DMS79 (cell line): ENCODE results near the gene ATP13A1.
A peak's percentile ranks its signal among the peaks of the same experiment; 100 is the strongest.

Source experiments
- DNase-seq: peaks from one replicate; lab custom pipeline; 2025; lab: John Stamatoyannopoulos, UW

Gene ATP13A1

DNA sequence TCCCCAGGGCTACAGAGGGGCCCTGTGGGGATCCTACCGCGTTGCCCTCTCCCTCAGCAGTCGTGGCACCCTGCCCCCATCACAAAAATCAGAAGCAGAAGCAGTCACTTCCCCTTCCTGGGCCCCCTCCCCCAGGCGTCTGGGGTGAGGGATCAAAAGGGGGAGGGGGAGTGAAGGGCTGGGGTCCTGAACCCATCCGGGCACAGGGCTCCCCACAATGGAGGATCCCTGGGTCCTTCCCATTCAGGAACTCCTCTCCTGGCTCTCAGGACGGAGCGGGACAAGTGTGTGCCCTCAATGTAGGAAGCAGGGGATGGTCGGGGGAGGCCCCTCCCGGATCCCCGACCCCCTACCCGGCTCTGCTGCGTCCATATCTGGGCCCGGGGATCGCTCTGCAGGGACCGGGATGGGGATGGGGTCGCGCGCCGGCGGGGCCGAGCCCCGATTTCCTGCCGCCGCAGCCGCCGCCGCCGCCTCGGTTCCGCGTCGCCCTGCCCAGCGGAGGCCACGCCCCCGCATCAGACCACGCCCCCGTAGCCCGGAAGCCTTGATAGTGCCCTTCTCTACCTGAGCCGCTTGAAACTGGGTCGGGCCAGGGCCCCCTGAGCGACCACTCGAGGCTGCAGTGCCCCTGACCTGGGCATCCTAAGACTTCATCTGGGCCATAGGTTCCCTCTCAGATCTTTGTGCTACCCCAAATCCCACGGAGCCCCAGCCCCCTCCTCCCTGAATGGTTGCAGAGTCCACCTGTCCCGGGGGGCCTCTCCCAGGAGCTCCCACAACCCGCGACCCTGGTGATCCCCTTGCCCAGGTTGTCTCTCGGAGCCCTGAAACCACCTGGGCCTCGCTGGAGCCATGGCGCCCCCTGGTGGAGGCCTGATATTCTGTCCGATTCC lies 20.1 kb downstream of the ATP13A1 start, which contains the start of gene GMIP:
TSS of gene GMIP (minus strand) at position 500 of the 896 bp plus-strand sequence. CDS start at position 372, 128 bp downstream.
- peak; percentile 81 for DNase-seq

DNA sequence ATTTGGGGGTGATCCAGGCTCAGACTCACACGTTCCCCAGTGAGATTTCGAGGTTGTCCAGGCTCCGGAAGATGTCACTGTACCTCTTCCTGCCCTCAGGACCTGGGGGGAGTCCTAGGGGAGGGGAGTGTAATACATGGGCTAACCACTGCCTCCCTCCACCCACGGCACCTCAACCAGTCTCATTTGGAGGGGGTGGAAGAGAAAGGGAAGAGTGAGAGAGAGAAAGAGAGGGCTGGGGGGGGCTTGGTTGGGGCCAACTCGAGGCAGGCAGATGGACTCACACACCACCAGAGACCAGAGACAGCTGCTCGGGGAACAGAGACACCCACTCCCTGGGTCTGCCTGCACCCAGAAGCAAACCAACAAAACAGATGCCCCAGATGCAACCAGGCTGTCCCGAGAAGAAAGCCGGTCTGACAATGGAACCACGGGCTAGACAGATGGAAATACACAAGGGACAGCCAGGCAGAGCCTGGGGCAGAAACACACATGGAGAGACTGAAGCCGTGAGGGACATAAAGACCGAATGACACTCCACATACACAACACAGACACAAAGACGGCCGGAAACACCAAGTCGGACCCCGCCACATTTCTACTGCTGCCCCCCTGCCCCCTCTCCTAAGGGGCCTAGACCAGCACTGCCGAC lies 20.8 kb downstream of the ATP13A1 start:
- no peak for DNase-seq

DNA sequence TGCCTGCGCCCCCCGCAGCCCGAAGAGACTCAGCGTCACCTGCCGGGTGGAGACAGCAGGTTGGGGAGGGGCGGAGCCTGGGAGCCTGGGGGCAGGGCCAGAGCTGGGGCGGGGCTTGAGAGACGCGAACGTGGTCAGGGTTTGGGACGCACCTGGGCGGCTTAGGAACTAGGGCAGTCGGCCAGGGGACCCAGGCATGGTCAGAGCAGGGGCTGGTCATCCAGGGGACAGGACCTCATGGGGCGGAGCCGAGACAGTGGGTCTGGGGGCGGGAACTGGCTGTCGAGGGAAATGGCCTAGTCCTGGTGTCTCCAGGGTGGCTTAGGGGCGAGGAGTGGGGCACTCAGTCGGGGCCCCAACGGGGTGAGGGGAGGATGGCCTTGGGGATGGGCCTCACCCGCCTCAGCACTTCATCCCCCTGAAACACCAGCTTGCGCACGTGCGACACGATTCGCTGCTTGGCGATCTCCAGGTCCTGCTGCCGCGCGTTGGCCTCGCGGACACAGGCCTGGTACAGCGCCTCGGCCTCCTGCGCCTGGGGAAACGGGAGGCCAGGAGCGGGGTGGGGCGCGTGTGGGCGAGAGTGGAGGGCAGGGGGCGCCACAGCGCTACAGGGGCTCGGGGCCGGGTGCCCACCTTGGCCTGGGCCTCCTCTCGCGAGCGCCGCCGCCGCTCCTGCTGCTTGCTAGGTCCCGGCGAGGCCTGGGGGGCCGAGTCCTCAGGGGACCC lies 25.8 kb downstream of the ATP13A1 start:
- DNase-seq = no peak

DNA sequence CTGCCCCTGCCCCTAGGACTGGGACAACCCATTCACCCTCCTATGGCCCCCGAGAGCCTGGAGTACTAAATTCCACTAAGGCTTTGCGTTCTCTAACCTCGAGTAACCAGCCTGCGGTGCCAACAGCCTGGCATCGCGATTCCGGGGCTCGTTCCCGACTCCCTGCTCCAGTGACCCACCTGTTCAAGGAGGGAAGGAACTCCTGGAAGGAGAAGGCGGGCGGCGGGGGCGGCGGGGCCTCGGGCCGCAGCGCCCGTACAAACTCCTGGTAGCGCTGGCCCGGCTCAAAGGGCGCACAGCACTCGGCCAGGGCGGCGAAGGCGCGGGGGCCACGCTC lies 26.3 kb downstream of the ATP13A1 start:
- no peak for DNase-seq

DNA sequence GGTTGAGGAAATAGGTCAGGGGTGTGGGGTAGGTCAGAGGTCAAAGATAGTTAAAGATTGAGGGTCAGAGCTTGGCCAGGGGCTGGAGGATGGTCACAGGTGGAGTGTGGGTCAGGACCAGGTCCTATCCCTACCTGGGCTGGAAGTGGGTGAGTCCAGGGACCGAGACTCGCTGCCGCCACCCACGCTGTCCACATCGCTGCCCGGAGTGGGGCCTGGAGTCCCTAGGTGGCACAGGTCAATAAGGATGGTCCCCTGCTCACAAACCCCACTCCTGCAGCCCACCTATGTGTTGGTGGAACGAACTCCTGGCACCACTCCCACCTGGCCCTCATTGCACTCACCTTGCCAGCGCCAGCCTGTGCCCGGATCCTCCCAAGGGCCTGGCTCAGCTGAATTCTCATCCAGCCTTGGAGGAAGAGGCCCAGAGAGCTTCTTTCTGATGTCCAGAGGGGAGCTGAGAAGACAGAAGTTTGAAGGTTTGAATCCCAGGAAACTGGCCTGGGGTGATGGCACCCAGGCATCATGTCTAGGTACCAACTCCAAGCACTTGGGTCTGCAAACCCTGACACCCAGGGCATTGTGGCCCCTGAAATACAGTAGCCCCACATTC lies 26.8 kb downstream of the ATP13A1 start:
- DNase-seq = no peak

DNA sequence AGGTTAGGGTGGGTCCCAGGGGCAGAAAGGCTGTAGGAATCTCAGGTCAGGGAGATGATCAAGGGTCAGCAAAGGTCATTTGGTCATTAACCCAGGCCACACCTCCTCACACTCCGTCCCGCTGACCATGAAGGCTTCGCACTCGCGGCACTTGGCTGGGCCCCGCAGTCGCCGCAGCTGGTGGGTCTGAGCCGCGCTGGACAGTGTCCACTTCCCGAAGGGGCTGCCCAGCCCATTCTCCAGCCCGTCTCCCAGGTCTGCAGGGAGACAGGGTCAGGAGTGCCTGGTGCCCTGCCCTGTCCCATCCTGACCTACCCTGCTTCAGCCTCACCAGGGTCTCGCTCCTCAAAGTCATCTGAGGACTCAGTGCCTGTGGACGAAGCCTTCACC lies 28.2 kb downstream of the ATP13A1 start:
- DNase-seq = no peak

DNA sequence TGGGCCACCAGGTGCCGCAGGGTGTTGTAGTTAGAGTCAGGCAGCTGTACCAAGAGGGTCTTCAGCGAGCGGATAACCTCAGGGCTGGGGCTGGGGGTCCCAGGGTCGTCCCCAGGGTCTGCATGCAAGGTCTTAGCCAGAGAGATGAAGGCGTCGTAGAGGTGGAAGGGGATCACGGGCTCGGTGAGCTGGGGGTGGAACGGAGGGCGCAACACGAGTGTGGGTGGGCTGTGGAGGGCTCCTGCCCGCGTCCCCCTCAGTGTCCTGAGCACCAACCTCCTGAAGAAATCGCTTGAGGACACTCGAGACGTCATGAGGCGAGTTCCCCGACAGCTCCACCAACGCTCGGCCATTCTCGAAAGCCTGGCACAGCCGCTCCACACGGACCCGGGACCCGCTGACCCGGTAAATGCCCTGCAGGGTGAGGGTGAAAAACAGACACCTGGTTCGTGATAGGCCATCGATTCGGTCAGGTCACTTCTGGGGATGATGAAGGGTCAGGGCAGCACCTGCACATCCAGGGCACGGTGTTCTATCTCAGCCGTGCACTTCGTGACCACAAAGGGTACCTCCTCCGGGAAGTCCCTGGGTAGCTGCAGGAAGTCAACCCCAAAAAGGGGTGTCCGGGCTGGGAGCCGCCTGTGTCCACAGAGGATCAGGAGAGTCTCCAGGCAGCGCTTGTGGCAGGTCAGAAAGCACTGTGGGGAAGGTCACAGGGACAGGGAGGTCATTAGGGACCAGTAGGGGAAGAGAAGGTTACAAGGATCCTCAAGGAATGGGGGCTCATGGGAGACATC lies 28.8 kb downstream of the ATP13A1 start:
- DNase-seq = no peak

DNA sequence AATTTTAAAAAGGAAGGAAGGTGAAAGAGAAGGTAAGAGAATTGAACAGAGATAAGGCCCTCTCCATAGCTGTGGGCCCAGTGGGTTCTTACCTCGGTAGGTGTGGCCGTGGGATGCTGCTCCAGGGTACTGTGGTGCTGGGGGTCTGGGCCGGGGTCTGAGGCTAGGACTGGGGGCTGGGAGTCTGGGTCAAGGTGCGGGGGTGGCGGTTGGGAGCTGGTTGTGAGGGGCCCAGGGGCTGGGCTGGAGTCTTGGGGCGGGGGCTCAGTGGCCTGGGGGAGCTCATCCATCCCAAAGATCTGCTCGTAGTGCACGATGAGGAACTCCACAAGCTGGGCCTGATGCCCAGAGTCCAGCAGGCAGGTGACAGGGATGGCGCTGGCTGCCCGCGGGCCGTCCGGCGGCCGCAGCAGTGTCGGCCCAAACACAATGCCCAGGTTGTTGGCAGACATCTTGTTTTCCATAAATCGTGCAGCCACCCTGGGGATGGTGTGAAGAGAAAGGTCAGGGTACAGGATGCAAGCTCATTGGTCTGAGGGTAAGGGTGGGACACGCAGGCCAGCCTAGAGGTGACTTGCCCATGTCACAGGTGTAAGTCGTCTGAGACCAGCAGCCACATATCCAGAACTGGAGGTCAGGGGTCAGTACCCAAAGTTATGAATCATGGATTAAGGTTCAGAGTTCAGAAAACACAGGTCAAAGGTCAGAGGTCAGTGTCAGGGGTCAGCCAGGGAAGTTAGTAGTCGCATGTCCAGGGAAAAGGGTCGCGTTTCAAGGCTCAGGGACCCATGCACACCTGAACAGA lies 29.6 kb downstream of the ATP13A1 start:
- DNase-seq = no peak

DNA sequence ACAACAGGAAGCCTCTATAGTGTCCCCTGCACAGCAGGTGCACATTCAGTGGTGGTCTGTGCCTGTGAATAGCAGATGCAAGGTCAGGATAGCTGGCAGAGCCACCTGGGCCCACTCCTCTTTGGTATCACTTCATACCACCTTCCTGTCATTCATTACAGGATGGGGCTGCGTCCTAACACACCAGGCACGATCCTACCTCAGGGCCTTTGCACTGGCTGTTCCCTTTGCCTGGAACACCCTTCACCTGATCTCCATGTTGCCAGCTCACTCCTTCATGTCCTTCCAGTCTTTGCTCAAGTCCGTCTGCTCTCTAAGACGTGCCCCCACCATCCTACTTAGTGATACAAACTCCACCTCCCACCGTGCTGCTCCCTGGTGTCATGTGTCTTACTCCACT lies 30.8 kb downstream of the ATP13A1 start:
- no peak for DNase-seq

DNA sequence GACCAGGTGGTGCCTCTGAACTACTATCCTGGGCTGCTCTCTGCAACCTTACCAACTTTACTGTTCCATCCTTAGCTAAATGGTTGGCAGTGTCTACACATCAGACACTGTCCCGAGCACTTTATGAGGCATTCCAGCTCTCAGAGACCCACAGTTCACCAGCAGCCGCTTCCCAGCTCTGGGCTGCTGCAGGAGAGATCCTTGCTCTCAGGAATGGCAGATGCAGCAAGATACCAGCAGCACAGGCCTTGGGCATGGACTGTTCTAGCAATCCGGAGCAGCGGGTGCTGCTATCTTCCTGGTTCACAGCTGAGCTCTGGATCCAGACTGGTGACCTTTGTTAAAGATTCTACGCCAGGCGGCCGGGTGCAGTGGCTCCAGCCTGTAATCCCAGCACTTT lies 32.1 kb downstream of the ATP13A1 start:
- no peak for DNase-seq

DNA sequence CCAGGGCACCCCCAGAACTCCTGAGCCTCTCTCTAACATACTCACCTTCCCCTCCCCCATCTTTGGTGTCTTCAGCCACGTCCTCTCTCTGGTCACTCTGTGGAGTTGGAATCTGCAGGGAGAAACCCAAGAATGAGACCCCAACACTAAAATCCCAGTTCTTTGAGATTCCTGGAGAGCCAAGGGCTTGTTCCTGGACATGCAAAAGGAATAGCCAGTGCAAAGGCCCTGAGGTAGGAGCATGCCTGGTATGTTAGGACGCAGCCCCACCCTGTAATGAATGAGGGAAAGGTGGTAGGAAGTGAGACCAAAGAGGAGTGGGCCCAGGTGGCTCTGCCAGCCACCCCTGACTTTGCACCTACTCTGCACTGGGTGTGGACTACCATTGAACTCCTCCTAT lies 33.0 kb downstream of the ATP13A1 start:
- DNase-seq = no peak

DNA sequence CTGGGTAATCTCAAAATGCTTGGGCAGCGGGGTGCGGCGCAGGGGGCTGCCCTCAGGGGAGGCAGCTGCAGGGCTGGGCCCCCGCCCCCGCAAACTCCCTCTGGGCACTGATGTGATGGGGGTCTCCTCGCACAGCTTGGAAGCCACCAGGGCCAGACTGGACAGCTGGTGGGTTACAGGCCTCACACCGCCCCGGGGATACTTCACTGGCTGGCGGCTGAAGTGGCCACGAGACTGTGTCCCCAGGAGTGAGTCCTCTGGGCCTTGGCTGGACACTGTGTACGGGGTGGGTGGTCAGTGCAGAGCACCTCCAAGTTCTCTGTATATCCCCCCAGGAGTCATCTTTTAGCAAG lies 33.4 kb downstream of the ATP13A1 start:
- DNase-seq = no peak

DNA sequence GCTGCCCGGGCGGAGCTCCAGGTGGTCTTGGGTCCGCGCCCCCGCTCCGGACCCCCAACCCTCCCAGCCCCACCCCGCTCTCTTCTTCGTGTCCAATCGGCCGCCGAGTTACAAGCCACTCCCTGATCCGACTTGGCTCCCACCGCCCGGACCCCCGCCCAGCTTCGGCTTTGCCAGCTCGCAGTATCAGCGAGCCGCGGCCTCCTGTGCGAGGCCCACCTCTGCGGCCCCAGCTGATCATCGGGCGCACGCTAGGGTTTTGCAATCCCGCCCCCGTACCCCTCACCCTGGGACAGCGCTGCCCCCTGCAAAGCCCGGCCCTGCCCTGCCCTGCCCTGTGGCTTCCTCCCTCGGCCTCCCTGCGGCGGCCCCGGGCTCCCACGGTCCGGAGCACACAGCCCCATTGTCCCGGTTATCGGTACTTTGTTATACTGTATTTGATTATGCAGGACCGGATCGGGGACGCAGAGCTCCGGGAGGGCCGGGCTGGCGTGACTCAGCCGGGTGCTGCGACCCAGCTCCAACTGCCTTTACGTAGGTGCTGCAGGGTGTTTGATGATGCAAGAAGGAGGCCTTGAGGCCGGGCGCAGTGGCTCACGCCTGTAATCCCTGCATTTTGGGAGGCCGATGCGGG lies 34.9 kb downstream of the ATP13A1 start:
- DNase-seq = peak; percentile 77

DNA sequence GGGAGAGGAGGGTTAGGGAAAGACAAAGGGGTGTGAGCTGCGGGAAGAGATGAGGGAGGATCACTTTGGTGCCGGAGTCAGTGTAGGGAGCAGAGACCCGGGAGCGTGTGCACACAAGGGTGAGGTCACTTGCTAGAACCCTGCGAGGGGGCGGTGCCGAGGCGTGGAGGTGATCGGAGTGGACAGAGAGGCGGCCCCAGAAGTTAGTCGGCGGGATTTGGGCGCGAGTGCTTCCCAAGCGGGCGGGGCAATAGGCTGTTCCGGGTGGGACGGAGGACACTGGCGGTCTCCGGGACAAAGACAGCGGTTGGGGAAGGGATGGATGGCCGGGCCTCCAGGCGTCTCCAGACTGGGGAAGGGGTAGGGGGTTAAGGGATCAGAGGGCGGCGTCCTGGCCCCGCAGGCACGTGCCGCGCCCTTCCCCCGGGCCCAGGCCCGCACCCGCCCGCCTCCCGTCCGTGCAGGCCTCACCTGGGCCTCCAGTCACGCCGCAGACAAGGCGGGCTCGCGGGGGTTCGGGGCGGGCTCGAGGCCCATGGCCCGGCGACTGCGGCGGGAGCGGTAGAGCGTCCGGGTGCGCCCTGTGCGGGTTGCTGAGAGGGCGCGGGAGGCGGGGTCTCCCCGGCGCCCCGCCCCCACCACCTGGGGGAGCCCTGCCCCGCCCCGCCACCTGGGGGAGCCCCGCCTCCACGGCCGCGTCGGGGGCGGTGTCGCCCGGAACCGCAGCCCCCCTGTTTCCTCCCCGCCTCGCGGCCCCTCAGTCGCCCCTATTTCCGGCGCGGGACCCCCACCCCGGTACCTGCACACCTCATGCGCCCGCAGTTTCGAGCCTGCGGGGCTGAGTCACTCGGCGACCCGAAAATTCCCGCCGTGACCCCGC lies 35.6 kb downstream of the ATP13A1 start, which contains the start of gene LPAR2:
TSS of gene LPAR2 (minus strand) at position 600 of the 880 bp plus-strand sequence. CDS start 945 bp downstream, outside the sequence.
- DNase-seq = peak; percentile 53

DNA sequence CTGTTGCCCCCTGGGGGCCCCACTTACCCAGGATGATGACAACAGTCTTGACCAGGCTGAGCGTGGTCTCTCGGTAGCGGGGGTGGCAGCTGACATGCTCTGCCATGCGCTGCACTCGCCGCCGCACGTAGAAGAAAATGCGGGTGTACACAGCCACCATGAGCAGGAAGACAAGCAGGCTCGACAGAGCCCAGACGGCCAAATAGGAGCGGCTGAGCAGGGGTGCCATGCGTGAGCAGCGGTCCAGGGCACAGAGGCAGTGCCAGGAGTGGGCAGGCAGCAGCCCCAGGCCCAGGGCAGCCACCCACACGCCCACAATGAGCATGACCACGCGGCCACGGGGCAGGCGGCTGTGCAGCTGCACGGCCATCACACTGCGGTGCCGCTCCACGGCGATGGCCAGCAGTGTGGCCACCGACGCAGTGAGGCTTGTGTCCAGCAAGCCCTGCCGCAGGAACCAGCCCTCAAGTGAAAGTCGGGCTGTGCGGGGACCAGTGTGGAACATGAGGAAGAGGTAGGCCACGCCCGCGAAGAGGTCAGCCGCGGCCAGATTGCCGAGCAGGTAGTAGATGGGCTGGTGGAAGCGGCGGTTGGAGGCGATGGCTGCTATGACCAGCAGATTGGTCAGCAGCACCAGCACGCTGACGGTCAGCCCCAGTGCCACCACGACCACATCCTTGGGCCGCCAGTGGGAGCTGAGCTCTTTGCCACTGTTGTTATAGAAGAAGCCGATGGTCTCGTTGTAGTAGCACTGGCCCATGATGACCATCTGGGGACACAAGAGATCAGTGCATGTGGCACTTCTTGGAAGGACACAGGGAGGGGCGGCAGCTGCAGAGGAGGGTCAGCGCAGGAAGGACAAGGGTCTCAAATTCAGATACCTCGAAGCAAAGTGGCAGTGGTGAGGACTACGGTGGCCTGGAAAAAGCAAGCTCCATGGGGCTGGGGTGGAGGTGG lies 36.7 kb downstream of the ATP13A1 start:
- no peak for DNase-seq

DNA sequence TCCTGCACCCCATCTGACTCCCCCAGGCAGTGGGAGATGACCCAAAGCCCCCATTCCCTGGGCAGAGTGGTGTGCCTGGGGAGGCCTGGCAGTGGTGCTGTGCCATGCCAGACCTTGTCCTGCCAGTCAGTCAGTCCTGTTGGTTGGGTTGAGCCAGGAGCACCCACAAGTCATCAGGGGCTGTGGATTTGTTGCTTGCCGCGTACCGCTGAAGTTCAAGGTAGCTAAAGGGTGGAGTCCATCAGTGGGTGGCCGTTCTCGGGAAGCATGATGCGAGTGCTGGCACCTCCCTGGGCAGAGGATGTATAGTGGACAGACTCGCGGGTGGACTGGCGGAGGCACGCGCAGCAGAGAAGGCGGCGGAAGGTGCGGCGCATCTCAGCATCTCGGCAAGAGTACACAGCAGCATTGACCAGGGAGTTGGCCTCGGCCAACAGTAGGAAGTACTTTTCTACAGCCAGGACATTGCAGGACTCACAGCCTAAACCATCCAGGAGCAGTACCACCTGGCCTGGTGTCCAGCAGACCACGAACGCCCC lies 39.4 kb downstream of the ATP13A1 start:
- DNase-seq = no peak

DNA sequence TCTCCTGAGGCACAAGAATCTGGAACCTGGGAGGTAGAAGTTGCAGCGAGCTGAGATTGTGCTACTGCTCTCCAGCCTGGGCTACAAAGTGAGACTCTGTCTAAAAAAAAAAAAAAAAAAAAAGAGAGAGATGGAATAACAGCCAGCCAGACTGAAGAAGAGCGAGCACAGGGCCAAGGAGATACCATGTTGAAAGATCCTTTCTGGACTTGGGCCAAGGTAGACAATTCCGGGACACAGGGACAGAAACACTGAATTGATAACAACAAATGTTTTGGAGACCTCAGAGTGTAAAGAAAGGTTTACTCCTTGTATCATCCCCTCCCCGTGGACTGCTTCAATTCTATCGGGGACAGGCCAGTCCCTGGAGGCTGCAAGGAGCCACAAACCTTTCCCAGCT lies 40.1 kb downstream of the ATP13A1 start:
- no peak for DNase-seq

DNA sequence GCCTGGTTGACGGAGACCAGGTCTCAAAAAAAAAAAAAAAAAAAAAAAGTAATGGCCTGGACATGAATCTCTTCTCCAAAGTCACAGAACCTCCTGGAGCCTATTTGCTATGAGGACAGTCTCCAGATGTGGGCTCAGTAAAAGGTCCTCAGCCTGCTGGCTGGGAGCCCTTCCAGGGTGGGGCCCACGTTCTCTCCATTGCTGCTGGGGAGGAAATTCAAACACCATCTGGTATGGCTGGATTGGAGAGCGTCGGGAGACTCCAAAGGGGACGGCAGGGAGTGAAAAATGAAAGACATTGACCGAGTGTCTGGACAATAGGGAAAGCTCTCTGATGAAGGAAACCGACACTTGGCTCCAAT lies 43.6 kb downstream of the ATP13A1 start:
- DNase-seq = no peak
